Measurements from ENCODE around the gene POGK.
"Not testable (repeated sequence)": the region's sequence is repeated elsewhere in the genome, so short reads cannot be mapped to it uniquely, and the experiment has no call there.

Gene POGK, protein sequence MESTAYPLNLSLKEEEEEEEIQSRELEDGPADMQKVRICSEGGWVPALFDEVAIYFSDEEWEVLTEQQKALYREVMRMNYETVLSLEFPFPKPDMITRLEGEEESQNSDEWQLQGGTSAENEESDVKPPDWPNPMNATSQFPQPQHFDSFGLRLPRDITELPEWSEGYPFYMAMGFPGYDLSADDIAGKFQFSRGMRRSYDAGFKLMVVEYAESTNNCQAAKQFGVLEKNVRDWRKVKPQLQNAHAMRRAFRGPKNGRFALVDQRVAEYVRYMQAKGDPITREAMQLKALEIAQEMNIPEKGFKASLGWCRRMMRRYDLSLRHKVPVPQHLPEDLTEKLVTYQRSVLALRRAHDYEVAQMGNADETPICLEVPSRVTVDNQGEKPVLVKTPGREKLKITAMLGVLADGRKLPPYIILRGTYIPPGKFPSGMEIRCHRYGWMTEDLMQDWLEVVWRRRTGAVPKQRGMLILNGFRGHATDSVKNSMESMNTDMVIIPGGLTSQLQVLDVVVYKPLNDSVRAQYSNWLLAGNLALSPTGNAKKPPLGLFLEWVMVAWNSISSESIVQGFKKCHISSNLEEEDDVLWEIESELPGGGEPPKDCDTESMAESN

DNA sequence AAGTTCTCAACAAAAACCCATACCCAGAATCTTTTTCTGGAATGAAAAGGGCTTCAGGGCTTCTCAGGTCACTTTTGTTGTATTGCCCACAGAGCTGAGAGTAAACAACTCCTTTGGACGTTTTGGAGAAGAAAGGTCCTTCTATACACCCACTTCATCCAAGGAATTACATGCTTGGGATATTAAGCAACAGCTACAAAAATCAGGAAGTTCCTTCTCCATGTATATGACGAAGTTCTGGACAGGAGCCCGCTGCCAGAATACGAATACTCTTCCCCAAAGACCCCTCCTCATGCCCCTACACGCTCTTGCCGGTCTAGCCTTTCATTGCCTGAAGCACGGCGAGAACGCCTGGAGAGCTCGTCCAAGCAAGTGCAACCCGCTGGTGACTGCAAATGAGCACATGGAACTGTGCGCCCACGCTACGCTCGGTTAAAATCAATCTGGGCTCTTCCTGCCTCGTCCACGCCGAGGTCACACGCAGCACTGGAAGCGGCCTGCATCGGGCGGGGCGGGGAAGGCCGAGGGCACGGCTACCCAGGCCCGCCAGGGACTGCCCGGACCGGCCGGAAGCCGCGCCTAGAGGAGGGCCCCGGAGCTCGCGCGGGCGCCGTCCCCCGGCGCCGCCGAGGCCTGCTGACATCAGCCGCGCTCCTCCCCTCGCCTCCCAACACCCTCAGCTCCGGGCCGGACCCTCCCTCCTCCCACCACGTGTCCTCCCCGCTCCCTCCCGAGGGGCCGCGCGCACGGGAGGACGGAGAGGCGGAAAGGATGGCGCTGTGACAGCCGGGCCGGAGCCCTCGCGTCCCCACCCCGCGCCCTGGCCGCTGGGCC lies at the start of gene POGK:
POGK (plus strand) TSS at position 710 of the 834 bp plus-strand sequence. CDS start 1,482 bp downstream, outside the sequence.
- peak; percentile 40 for DNase-seq (ENCODE audit: low read depth, low spot score)

DNA sequence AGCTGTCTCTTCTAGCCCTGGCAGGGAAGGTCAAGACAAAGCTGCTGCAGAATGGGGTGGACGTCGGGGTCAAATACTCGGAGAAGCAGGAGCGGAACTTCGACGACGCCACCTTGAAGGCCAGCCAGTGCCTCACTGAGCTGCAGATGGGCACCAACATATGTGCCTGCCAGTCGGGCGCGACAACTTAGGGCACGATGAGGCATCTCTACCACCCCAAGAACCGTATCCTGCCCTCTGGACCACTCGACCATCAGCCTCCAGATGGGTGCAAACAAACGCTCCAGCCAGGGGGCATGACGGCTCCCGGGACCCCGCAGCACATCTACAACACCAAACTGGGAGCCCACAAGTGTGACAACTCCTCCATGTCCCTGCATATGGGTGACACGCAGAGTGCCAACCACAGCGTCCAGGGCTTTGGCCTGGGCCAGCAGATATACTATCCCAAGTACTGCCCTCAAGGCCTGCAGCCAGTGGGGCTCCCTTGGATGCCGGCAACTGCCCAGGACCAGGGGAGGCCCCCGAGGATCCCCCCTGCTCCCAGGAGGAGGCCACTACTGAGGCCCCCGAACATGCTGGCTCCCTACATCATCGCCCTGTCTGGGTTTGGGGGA lies 42.5 kb upstream of the POGK start:
- no peak for DNase-seq (ENCODE audit: low read depth, low spot score)

DNA sequence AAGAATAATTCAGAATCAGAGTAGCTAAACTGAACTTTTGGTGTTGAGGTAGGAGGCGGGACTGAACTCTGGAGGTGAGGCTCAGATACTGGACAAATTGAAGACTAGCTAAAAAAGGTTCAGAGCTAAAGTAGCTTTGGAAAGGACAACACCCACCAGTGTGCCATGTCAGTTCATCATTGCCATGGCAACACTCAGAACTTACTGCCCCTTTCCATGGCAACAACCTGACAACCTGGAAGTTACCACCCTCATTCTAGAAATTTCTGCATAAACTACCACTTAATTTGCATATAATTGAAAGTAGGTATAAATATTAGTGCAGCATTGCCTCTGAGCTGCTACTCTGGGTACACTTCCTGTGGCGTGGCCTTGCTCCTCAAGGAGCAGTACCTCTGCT lies 30.3 kb upstream of the POGK start:
- no peak for DNase-seq (ENCODE audit: low read depth, low spot score)

DNA sequence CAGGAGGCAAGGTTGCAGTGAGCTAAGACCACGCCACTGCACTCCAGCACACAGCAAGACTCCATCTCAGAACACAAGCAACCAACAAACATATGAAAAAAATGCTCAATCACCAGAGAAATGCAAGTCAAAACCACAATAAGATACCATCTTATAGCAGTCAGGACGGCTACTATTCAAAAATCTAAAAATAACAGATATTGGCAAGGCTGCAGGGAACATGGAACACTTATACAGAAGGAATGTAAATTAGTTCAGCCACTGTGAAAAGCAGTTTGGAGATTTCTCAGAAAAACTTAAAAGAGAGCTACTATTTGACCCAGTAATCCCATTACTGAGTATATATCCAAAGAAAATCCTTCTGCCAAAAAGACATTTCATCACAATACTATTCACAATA lies 27.6 kb upstream of the POGK start:
- no peak for DNase-seq (ENCODE audit: low read depth, low spot score)

DNA sequence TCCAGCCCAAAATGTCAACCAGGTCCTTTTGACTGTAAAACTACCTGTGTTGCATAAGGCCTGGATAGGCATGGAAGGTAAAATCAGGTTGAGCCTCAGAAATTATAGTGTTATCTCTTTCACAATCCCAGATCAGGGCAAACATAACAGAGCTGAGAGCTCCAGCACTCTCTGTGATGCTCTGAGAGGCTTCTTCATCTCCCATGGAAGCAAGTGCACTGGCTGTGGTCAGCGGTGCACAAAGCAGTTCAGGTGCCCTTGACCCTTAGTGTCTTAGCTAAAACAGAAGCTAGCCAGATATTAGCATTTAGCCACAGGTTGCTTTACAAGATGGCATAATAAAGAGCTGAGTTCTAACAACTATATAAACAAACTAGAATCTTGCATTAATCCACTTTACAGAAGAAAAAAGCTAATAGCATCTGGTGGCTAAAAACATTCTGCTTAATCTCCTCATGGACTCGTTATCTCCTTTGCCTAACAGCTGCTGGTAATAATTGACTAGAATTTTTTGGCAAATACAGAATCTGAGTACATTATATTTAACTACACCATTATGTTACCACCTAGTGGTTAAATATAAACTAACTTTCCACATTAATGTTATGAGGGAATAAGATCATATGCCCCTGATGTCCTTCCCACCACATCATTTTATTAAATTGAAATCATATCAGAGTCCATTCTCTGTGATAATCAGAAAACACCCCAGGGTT lies 25.6 kb upstream of the POGK start:
- DNase-seq (ENCODE audit: low read depth, low spot score), result no peak

DNA sequence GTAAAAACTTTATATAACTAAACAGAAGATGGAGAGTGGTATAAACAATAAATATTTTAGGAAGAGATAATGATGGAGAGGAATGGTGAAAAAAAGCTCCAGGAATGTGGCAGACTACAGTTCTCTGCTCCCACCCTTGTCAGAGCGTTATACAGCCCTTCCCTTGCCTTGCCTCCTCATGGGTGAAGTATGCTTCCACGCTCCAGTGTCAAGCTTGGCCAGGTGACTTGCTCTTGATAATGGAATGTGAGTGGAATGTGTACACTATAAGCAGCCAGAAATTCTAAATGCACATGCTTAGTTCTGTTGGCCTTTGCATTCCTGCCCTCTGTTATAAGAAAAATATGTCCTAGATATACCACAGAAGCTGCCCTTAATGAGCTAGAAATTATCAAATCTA lies 24.7 kb upstream of the POGK start:
- no peak for DNase-seq (ENCODE audit: low read depth, low spot score)

DNA sequence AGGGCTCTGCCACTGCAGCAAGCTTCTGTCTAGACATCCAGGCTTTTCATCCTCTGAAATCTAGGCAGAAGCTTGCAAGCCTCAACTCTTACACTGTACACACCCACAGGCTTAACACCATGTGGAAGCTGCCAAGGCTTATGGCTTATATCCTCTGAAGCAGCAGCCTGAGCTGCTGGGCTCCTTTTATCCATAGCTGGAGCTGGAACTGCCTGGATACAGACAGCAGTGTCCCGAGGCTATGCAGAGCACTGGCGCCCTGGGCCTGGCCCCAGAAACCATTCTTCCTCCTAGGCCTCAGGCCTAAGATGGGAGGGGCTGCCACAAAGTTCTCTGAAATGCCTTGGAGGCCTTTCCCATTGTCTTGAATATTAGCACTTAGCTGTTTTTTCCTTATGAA lies 19.3 kb upstream of the POGK start:
- DNase-seq (ENCODE audit: low read depth, low spot score), result no peak

DNA sequence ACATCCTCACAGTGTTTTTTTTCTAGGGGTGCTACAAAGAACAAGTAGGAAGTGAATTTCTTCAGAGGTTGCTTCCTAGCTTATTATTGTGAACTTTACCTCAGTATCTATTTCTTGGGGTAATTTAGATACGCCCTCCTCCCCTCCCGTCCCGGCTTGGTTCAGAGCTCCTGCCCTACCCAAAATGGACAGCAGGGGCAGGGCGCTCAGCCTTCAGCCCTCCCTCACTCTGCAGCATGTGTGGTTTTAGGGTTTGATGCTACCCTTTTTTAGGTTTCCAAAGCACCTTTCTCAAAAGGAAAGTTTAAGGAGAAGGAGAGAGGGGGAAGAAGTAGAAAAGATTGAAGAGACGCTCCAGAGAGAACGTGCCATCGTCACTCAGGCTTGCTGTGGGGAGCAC lies 16.9 kb upstream of the POGK start:
- no peak for DNase-seq (ENCODE audit: low read depth, low spot score)

DNA sequence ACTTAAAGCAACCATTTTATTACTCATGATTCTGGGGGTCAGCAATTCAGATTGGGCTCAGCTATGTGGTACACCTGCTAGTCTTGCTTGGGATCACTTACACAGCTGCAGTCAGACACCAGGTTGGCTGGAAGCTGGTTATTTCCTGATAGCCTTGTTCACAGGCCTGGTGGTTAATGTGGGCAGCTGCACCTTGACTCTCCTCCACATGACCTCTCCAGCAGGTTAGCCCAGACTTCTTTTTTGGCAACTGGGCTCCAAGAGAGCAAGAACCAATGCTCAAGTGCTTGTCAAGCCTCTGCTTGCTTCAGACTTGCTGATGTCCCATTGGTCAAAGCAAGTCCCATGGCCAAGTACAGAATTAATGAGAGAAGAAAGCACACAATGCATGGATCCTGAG lies 11.8 kb upstream of the POGK start:
- no peak for DNase-seq (ENCODE audit: low read depth, low spot score)

DNA sequence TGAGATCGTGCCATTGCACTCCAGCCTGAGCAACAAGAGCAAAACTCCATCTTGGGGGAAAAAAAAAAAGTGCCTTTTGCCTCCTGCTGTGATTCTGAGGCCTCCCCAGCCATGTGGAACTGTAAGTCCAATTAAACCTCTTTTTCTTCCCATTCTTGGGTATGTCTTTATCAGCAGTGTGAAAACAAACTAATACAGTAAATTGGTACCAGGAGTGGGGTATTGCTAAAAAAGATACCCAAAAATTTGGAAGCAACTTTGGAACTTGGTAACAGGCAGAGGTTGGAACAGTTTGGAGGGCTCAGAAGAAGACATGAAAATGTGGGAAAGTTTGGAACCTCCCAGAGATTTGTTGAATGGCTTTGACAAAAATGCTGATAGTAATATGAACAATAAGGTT lies 9.5 kb upstream of the POGK start:
- DNase-seq (ENCODE audit: low read depth, low spot score), result not testable (repeated sequence)

DNA sequence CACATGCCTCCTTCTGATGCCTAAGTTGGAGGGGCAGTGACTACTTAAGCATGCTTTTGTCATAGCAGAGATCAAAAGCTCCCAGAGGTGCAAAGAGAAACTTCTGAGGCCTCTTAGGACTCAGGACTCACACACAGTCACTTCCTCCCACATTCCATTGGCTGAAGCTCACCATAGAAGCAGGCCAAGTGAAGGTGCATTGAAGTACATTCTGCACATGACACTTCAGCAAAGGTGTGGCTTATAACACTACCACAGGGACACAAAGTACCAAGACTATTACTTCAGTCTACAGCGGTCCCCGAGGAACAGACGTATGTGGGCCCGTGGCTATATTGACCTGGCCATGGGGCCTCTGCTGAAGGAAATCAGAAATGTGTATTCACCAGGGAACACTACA lies 2.5 kb upstream of the POGK start:
- DNase-seq (ENCODE audit: low read depth, low spot score), result no peak

DNA sequence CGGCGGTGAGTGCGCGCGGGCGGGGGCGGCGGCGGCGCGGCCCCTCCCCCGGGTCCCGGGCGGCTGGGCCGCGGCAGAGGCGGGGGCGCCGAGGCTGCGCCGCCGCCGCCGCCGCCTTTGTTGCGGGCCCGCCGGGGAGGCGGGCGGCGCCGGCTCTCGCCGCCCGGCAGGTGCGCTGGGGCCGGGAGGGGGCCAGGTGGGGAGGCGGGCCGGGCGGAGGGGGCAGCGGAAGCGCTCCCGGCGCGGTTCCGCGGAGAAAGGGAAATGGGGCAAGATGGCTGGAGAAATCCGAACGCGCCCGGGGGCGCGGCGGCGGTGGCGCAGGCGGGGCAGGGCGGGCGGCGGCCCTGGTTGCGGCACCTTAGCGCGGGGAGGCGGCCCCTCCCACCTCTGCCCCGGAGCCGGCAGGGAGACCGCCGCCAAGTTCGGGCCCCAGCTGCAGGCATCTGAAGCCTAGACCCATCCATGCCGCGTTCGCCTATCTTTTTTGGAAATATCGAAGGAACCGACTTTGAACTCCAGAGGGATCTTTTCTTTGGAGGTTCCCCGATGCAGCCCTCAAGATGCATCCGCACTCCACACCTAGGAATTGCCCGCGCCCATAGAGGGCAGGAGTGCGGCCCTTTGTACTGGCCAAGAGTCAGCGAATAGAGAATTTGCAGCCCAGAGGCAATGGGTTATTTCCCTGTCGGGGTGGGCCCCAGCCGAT lies 479 bp downstream of the POGK start:
- DNase-seq (ENCODE audit: low read depth, low spot score), result no peak

DNA sequence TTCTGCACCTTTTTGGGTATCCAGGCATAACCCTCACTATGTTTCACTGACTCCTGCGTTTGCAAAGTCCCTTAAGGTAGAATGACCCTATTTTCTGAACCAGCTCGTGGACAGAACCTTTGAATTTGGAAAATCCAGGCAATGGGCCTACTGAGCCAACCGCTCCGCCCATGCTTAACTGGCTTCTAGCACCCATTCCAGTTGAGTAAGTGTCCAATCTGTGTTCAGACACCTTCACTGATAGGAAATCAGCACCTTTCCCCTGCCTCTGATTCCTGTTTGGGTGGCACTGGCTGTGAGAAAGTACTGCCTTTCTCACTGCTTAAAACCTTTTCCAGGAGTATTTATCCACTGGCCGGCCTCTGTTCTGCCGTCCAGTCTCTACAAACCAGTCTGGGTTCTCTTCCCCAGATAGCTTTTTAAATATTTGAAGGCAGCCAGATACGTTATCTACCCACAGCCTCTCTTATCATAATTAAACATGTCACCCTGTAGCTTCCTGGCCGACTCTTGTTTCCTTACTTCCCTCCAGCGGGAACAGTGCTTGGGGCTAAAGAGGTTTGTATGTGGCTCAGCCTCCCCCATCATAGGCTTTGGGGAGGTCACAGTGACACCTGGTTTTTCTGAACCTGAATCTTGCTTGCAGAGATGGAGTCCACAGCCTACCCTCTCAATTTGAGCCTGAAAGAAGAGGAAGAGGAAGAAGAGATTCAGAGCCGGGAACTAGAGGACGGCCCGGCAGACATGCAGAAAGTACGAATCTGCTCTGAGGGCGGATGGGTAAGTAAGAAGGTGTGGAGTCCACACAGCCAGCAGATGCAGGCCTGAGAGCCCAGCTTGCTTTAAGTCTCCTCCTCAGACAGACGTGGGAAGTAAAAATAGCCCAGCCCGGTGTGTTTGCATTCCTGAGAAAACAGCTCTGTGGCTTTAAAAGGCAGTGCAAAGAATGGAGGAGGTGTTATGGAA lies 1.3 kb downstream of the POGK start:
- no peak for DNase-seq (ENCODE audit: low read depth, low spot score)

DNA sequence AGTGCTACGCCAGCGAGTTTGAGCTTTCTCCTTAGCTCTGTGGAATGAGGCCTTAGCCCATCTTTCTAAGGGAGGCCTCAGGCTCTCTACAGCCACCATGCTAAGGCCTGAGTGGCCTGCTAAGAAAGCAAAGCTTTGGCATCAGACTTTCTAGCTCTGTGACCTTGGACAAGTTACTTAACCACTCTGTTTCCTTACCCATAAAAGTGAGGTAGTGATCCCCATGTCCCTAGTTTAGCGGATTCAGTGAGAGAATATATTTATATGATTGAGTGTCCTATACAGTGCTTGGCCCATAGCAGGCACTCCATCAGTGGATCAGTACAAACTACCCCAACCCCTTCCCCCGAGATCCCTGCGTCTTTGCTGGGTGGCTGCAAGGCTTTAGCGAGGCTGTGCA lies 4.0 kb downstream of the POGK start:
- DNase-seq (ENCODE audit: low read depth, low spot score), result no peak

DNA sequence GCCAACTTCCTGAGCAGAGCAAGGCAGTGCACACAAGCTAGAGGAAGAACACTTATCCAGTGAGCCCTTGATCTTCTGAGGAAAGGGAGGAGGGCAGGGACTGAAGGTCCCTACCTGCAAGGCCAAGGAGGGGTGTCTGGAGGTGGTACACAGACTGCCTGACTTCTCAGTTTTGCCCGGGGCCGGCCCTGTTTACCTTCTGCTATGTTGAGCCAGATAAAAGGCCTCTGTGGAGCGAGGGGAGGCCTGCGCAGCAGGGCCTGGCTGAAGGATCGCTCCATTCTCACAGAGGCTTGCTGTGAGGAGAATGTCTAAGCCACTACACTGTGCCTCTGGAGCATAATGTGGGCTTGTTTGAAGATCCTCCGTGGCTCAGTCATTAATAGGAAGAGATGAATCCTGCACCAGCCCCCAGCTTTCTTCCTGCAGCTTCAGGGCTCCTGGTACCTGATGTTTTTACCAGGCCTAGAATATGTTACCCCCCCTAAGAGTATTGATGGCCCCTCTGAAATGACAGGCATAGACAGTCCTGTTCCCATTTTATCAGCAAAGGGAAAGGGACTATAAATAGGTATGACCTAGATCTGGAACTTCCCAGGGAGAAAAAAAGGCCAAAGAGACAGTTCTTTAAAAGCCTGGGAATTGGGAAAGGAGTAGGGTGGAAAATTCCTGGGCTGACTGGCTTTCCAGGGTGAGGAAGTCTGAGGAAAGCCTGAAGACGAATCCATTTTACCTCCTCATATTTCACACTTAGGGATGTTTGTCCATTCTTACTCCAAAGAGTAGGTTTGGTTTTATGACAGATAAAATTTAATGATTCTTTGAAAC lies 4.7 kb downstream of the POGK start:
- no peak for DNase-seq (ENCODE audit: low read depth, low spot score)

DNA sequence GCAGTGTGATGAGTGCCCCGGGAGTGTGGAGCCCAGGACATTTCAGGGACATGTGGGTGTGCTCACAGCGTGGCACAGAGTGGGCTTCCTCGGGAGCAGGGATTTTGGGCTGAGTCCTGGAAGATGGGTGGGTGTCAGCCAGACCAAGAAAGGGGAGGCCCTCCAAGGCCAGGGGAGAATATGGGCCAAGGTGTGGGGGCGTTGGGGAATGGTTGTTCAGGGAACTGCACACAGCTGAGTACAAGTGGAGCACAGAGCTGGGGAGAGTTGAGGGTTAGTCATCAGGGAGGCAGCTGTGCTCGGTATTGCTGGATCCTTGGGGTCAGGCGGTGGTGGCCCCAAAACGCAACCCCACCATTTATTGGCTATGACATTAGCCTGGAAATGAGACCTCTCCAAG lies 5.5 kb downstream of the POGK start:
- DNase-seq (ENCODE audit: low read depth, low spot score), result no peak

DNA sequence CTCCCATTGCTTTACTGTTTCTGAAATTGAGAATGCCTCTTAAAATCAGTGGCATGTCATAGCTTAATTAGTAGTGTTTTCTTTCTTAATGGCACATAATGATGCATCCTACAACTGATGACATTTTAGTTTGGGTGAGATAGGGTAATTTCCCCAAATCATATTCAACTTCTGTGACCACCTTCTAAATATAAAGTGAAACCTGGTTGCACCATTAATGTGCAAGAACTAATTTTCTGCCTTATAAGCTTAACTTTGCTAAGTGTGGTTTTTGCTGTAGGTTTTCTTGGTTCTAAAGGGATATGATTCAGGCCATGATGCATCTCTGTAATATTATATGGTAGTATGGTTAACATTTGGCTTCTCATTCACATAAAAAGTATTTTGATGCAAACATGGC lies 8.9 kb downstream of the POGK start:
- DNase-seq (ENCODE audit: low read depth, low spot score), result no peak

DNA sequence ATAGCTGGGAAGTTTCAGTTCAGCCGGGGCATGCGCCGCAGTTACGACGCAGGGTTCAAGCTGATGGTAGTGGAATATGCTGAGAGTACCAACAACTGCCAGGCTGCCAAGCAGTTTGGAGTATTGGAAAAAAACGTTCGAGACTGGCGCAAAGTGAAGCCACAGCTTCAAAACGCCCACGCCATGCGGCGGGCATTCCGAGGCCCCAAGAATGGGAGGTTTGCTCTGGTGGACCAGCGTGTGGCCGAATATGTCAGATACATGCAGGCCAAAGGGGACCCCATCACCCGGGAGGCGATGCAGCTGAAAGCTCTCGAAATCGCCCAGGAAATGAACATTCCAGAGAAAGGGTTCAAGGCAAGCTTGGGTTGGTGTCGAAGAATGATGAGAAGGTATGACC lies 9.9 kb downstream of the POGK start:
- DNase-seq (ENCODE audit: low read depth, low spot score), result no peak

DNA sequence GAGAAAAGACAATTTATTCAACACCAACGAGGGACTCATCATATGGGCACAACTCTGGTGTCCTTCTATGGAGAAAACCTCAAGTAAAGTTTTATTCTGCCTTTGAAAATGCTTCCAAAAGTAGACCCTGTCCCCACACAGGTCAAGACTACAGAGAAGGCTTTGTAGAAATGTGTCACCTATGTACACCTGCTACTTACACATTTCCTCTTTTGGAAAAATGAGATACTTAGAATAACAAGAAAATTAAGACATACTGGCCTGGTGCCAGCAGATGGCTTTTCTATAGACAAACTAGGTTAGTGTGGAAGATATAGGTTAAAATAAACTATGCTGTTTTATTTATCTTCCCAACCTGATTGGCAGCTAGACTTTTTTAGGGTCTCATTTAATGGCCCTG lies 13.6 kb downstream of the POGK start:
- no peak for DNase-seq (ENCODE audit: low read depth, low spot score)

Data from brain pericyte (primary cell).